Lung (tissue), 12 donors: ENCODE results near the gene SNCAIP. TPM values are rescaled to one million over a fixed set of nuclear protein-coding genes. Genes with fewer than 3 reads are reported as not detected.

ENCODE experiments used
- ATAC-seq: fragments of 200-7000 bp; cut with Tn5 transposase; one replicate; pipeline ENCODE4 v1.9.1; 2020; ENCODE audit warnings: moderate number of reproducible peaks; ENCODE audit not compliant: insufficient read depth, low FRiP score
- DNase-seq, 3 donors: peaks; one replicate each; pipeline ENCODE4 v3.0.0-alpha.2; 2013 to 2017
- H3K27ac ChIP-seq, 2 donors: one replicate each; pipeline ENCODE4 v1.5.1; 2013; ENCODE audit warnings: mild to moderate bottlenecking in 2 of 2, moderate library complexity in 2 of 2, control low read depth in 1 of 2, inconsistent platforms in 1 of 2, low read depth in 1 of 2, low read length in 1 of 2
- H3K27me3 ChIP-seq, 3 donors: one replicate each; pipeline ENCODE4 v1.5.1; 2013; ENCODE audit warnings: low read length in 2 of 3; ENCODE audit not compliant: control insufficient read depth in 3 of 3, insufficient read depth in 3 of 3
- H3K36me3 ChIP-seq, 4 donors: one replicate each; pipeline ENCODE4 v1.5.1; 2013; ENCODE audit warnings: low read length in 4 of 4, mild to moderate bottlenecking in 1 of 4, moderate library complexity in 1 of 4; ENCODE audit not compliant: control insufficient read depth in 4 of 4, insufficient read depth in 4 of 4
- H3K4me1 ChIP-seq, 5 donors: one replicate each; pipeline ENCODE4 v1.5.1; 2013; ENCODE audit warnings: low read length in 5 of 5, mild to moderate bottlenecking in 2 of 5, moderate library complexity in 1 of 5; ENCODE audit not compliant: control insufficient read depth in 5 of 5, insufficient read depth in 5 of 5
- H3K4me3 ChIP-seq: one replicate; pipeline ENCODE4 v1.5.1; 2013; ENCODE audit warnings: mild to moderate bottlenecking, control low read depth, moderate library complexity
- H3K9ac ChIP-seq, 2 donors: one replicate each; pipeline ENCODE4 v1.5.1; 2013; ENCODE audit warnings: low read length in 2 of 2, control low read depth in 1 of 2; ENCODE audit not compliant: insufficient read depth in 1 of 2
- H3K9me3 ChIP-seq, 4 donors: one replicate each; pipeline ENCODE4 v1.5.1; 2013; ENCODE audit warnings: low read length in 3 of 4, mild to moderate bottlenecking in 1 of 4, moderate library complexity in 1 of 4; ENCODE audit not compliant: control insufficient read depth in 4 of 4, insufficient read depth in 3 of 4
- WGBS, 2 donors: extraction: QIAGEN DNeasy Blood & Tissue Kit; methylation state at CpG; one replicate each; pipeline ENCODE4 v1.1.7; 2013; 5-methylcytosine and 5-hydroxymethylcytosine counted together
- polyA plus RNA-seq, 2 donors: library from polyadenylated mRNA; stranded (reverse); fragments of 200-250 nt; gene quantifications; one replicate each; pipeline ENCODE4 v1.2.1, GENCODE V29; 2013
- total RNA-seq, 2 donors: library from RNA; depleted of rRNA in 1 of 2; stranded (reverse); fragments of >200 nt in 1 of 2; gene quantifications; one replicate each; pipeline ENCODE4 v1.2.1, GENCODE V29; 2014 to 2021
- TF ChIP-seq, protein P1 (sequence below): IDR thresholded peaks from 2 replicates; pipeline ENCODE4 v1.5.1; 2012; ENCODE audit warnings: mild to moderate bottlenecking; ENCODE audit errors: control extremely low read depth, extremely low read depth
- donor health status: control.
- donor health status: control.
- donor health status: Bipolar disorder and iron deficiency.
- donor health status: healthy.
- donor health status: DM: yes; HTN: yes; CAD: no.

Gene SNCAIP
- total and polyA plus RNA-seq, 4 donors = 1.4 to 25.7 (median 4.7) TPM

- H3K27me3 ChIP-seq = no peaks in the 10 kb centered on the region
- no peaks in the 10 kb centered on the region for H3K36me3 ChIP-seq
- 87 to 90% methylated on average over 3 of the region's 3 CpGs for WGBS, 2 donors
- ATAC-seq = no peak
- H3K9me3 ChIP-seq = no peaks in the 10 kb centered on the region
- DNase-seq = no peak
- H3K4me3 ChIP-seq = no peak overlapping the region
- TF ChIP-seq, protein P1, sequence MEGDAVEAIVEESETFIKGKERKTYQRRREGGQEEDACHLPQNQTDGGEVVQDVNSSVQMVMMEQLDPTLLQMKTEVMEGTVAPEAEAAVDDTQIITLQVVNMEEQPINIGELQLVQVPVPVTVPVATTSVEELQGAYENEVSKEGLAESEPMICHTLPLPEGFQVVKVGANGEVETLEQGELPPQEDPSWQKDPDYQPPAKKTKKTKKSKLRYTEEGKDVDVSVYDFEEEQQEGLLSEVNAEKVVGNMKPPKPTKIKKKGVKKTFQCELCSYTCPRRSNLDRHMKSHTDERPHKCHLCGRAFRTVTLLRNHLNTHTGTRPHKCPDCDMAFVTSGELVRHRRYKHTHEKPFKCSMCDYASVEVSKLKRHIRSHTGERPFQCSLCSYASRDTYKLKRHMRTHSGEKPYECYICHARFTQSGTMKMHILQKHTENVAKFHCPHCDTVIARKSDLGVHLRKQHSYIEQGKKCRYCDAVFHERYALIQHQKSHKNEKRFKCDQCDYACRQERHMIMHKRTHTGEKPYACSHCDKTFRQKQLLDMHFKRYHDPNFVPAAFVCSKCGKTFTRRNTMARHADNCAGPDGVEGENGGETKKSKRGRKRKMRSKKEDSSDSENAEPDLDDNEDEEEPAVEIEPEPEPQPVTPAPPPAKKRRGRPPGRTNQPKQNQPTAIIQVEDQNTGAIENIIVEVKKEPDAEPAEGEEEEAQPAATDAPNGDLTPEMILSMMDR = no peak
- peaks cover 0 to 22% (median 1%) of the 10 kb centered on the region in 5 donors for H3K4me1 ChIP-seq
- no peak overlapping the region for H3K9ac ChIP-seq
- H3K27ac ChIP-seq = no peak overlapping the region
Measured at GRCh38 chr5:122346897-122347581, 35.0 kb downstream of the SNCAIP start.

- H3K9ac ChIP-seq = no peak overlapping the region
- peaks cover 0 to 28% (median 0%) of the 10 kb centered on the region in 5 donors for H3K4me1 ChIP-seq
- H3K9me3 ChIP-seq = no peaks in the 10 kb centered on the region
- 74 to 87% methylated on average over 3 of the region's 3 CpGs for WGBS, 2 donors
- no peaks in the 10 kb centered on the region for H3K36me3 ChIP-seq
- DNase-seq (peak in 1 of 3 donors; percentile 28), ATAC-seq (no peak)
- no peak overlapping the region for H3K4me3 ChIP-seq
- TF ChIP-seq, protein P1 = no peak
- no peak overlapping the region for H3K27ac ChIP-seq
- no peaks in the 10 kb centered on the region for H3K27me3 ChIP-seq
Measured at GRCh38 chr5:122350496-122350895, 38.5 kb downstream of the SNCAIP start.

DNA sequence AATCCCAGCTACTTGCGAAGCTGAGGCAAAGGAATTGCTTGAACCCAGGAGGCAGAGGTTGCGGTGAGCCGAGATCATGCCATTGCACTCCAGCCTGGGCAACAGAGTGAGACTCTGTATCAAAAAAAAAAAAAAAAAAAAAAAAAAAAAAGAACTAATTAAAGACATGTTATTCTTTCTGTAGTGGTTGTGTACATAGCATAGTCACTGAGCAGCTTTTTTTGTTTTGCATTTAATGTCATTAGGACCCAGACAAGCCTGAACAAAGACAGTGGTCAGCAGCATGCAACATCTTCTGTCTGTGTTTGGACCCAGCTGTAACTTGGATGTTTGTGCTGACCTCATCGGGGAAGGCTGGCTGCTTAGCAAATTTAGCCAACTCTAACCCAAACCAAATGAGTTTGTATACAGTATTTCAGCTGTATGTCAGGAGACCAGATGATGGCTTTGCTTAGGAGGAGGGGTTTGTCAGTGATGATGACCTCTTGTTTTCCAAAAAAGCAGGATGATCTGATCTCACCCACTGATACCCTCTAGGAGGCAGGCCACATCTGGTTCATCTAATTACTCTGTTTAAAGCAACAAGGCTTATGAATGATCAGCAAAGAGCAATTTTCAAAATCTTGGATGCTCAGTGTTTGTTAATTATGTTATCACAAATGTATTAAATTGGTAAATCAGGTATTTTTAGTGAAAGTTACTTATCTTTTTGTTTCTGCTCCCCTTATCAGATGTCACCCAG is 39.5 kb downstream of the SNCAIP start:
- no peak overlapping the region for H3K9ac ChIP-seq
- H3K27me3 ChIP-seq = no peaks in the 10 kb centered on the region
- ATAC-seq (no peak), DNase-seq (peak; percentile 63 to 86 (median 76))
- no peak overlapping the region for H3K27ac ChIP-seq
- TF ChIP-seq, protein P1 = no peak
- peaks cover 0 to 28% (median under 1%) of the 10 kb centered on the region in 5 donors for H3K4me1 ChIP-seq
- H3K9me3 ChIP-seq = no peaks in the 10 kb centered on the region
- H3K4me3 ChIP-seq = no peak overlapping the region
- H3K36me3 ChIP-seq = no peaks in the 10 kb centered on the region
- WGBS, 2 donors = 84 to 92% methylated on average over 4 of the region's 4 CpGs
